GM18873 (cell line): ENCODE measurements around the gene CDH4.

Experiments used
- ATAC-seq: cut with Tn5 transposase; IDR thresholded peaks from one replicate; pipeline ENCODE4 v1.9.1; 2021; ENCODE audit warnings: mild to moderate bottlenecking, moderate library complexity, moderate number of reproducible peaks; ENCODE audit not compliant: unreplicated experiment, low FRiP score

CDH4 gene

GRCh38 chr20:61376541-61377240 is 124.6 kb downstream of the CDH4 start:
- no peak for ATAC-seq

DNA sequence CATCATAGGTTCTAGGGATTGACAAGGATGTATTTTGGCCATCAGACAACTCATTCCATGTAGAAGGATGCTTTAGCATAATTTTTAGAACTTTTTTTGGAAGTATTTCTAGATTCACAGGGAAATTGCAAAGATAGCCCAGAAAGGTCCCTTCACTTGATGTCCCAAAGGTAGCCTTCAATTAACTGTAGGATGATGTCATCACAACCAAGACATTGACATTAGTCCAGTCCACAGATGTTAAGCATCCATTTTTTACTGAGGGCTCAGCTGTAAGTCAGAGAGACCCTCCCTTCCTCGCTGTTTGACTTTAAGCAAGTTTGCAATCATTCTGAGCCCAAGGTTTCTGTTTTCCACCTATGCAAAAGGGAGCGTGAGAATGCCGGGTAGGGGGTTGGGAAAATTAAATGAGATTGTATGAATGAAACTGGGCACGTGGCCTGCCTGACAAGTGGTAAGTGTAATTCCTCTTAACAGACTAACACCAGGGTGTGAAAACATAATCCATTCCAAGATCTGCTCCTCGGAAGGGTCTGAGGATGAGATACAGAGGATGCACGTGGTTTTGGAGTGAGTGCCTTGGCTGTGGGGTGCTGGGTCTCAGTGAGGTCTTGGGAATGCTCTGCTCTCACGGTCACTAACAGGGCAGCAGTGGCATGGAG is 126.8 kb downstream of the CDH4 start:
- ATAC-seq: no peak

- no peak for ATAC-seq
Observed at GRCh38 chr20:61379898-61380544, 128.0 kb downstream of the CDH4 start.

DNA sequence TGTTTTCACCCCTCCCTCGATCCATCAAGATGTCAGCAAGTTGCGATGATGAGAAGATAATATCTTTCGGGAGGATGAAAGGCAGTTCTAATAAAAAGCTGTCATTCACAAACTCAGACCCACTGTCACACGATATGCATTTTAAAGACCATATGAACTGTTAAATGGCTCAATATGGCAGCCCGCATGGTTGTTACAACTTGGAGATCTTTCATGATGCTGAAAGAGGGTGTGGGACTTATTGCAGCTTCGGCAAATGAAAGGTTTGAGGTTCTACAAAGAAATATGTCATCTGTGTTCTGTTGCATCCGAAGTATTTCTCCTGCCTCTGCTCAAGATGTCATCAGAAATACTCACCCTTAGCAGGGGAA is 128.5 kb downstream of the CDH4 start:
- no peak for ATAC-seq

DNA sequence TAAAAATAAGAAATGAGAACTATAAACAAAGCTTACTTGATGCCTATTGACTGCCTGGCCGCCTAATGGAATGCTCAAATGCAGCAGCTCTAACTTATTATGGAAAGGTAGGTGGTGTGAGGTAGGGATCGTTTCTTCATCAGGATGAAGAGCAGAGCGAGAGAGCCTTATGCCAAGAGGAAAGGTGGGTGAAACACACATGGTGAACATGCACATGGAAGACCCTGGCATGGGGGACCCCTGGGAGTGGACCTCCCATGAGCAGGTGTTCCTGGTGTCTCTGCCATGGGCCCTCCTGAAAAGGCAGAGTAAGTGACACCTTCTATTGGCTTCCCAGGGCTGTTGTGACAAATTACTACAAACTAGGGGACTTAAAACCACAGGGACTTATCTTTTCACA is 130.1 kb downstream of the CDH4 start:
- ATAC-seq: no peak

GRCh38 chr20:61385296-61385695 is 133.2 kb downstream of the CDH4 start:
- no peak for ATAC-seq

DNA sequence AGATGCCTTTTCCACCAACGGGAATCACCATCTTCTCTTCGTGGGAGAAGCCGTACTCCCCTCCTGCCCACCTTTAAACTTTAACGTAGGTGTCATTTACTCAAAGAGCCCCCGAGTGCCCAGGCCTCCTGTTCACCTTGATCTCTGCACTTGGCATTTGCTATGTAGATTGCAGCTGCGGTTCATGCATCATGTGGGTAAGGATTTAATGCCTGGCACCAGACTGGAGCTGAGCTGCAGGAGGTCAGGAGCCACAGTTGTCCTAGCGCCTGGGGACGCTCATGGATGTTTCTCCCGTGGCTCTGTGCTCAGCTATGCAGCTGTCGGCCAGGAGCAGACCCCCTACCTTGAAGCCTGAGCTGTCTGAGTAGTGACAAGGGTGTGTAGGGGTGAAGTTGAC is 133.7 kb downstream of the CDH4 start:
- no peak for ATAC-seq

DNA sequence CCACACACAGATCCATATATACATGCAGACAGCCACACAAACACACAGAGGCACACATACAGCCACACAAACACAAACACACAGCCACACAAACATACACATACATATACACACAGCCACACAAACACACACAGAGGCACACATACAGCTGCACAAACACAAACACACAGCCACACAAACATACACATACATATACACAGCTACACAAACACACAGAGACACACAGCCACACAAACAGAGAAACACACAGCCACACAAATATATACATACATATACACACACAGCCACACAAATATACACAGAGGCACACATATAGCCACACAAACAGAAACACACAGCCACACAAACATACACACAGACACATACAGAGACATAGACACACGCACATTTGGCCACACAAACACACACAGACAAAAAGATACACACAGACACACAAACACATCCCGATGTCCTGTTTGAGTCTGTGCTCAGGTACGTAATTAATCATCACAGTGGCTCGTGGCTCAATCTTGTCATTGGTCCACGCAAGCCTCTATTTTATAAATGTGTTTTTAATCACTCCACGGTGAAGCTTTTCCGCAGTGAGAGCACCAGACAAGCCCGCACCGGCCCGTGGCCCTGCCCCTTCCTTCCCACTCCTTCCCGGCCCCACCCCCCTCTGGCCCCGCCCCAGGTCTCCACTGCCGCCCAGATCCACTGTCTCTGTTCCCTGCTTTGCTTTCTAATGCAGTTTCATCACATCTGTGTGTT is 135.3 kb downstream of the CDH4 start:
- ATAC-seq: no peak

DNA sequence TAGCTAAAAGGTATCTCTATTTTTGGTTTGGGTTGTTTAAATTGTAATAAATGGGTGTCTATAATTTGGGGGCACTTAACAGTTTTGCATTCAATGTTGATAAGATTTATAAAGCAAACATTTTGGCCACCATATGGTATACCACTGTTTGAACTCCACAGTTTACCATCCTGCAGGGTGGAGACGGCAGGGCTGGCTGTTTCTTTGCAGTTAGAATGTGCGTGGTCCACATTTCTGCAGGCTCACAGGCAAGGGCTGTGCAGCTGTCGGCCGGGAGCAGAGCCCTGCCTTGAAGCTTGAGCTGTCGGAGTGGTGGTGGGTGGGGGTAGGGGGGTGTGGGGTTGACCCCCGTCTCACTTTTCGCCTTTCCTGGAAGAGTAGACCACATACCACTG is 135.9 kb downstream of the CDH4 start:
- ATAC-seq: no peak

- no peak for ATAC-seq
Observed at GRCh38 chr20:61389077-61389476, 137.0 kb downstream of the CDH4 start.

- ATAC-seq: no peak
Observed at GRCh38 chr20:61391185-61391584, 139.1 kb downstream of the CDH4 start.

DNA sequence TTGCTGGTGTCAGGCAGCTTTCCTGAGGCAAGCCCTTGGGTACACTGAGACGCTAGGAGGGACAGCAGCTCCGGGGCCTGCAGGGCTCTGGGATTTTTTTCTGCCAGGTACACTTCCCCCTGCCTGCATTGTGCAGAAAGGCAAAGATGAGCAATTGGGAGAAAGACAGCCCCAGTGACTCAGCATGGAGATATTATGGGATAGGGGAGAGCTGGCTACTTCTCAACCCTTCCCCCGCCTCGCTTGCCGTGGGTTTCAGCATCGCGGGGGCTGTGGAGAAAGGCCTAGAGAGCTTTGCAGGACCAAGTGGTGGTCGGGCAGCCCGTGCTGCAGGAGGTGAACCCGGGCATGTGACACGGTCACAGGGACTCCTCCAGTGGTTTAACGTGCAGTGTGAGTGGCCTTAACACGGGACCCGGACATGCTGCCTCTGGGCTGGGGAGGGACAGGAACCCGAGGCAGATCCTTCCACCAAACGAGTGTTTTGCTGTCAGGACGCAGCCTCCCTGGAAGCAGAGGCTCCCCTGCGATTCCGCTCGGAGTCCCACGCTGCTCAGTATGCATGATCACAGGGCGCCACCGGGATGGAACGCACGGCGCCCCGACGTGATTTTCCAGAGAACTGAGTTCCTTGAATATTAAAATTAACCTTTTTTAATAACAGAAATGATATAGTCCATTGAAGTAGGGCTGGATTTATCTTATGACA is 139.9 kb downstream of the CDH4 start:
- ATAC-seq: no peak

- no peak for ATAC-seq
Observed at GRCh38 chr20:61394088-61394799, 142.2 kb downstream of the CDH4 start.

GRCh38 chr20:61396262-61396848 is 144.3 kb downstream of the CDH4 start:
- no peak for ATAC-seq

GRCh38 chr20:61397146-61397545 is 145.1 kb downstream of the CDH4 start:
- ATAC-seq: no peak

DNA sequence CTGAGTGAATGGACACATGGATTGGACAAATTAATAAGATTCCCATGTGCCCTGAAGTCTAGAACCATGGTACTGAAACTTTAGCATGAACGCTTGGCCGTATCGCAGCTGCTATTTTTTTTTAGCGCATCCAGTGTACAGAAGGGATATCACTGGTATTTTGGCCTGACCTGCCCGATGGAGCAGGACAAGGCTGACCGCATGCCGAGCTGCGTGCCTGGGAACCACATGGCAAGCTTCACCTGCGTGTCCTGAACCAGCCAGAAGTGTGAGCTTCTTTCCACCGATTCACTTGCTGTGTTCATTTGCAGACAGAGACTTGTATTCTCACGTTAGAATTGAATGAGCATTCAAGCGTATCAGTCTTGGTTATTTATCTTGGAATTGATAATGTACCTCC is 145.7 kb downstream of the CDH4 start:
- no peak for ATAC-seq

- no peak for ATAC-seq
Observed at GRCh38 chr20:61399433-61399832, 147.4 kb downstream of the CDH4 start.

- ATAC-seq: no peak
Observed at GRCh38 chr20:61400499-61400898, 148.4 kb downstream of the CDH4 start.

DNA sequence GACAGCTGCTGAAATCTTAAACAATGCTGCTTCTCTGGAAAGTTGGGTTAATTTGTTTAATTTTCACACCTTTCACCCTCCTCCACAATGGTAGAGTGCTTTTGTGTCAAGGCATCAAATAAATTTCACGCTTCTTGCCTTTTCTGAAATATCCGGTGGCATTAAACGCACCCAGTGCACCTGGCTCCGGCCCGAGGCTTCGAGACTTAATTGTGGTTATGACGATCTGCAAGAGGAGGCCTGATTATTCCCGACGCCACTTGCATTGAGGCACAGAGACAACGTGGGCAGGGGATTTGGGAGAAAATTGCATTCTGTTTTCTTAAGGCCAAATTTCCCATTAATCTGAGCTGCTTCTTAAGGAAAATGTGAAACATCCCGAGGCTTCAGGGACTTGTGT is 152.2 kb downstream of the CDH4 start:
- ATAC-seq: no peak

DNA sequence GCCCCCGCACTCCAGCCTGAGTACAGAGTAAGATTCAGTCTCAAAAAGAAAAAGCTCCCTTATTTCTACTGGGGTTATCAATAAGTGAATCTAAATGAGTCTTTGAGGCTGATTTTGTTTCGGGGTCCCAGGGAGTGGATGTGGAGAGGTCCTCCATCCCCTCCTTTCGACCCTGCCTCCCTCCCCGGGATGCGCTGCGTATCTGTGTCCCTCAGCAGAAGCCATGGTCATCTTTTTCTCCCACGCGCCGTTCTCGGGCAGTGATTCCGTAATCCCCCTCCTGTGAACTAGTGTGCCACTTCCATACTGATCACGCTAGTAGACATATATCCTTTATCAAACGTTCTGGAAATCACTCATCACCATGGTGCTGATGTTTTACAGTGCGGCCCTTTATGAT is 152.9 kb downstream of the CDH4 start:
- ATAC-seq: no peak
